ENCODE data around the gene HES1.

- no peak for TF ChIP-seq SUZ12 (IDR thresholded peaks at IDR 0.05)
- no peak for TF ChIP-seq SP1 (IDR thresholded peaks at IDR 0.05)
- TF ChIP-seq ARNT (IDR thresholded peaks at IDR 0.05) = no peak
- no peak for TF ChIP-seq FOXK2 (IDR thresholded peaks at IDR 0.05)
- no peak for TF ChIP-seq ZNF384 (IDR thresholded peaks at IDR 0.05)
- TF ChIP-seq BHLHE40 (IDR thresholded peaks at IDR 0.05; ENCODE audit: borderline replicate concordance) = no peak
- TF ChIP-seq TARDBP (IDR thresholded peaks at IDR 0.05) = no peak
- no peak for TF ChIP-seq FOXM1 (IDR thresholded peaks at IDR 0.05; ENCODE audit: borderline replicate concordance)
- no peak for TF ChIP-seq L3MBTL2 (conservative IDR thresholded peaks at IDR 0.05)
- TF ChIP-seq HDGF (IDR thresholded peaks at IDR 0.05; ENCODE audit: borderline replicate concordance) = no peak
- no peak for TF ChIP-seq ELF4 (IDR thresholded peaks at IDR 0.05)
- no peak for TF ChIP-seq NFRKB (IDR thresholded peaks at IDR 0.05)
- no peak for TF ChIP-seq FOXA1 (IDR thresholded peaks at IDR 0.05)
Measured at GRCh38 chr3:194185221-194185620, 49.3 kb downstream of the HES1 start.

Data from HEK293T (cell line).